HG03520 (cell line): Measurements from ENCODE around the gene ITGA11.

Source experiments
- ATAC-seq: cut with Tn5 transposase; IDR thresholded peaks from one replicate; pipeline ENCODE4 v1.9.1; 2021; ENCODE audit warnings: mild to moderate bottlenecking, moderate library complexity; ENCODE audit not compliant: unreplicated experiment

Gene ITGA11

GRCh38 chr15:68274201-68274848 lies 157.6 kb downstream of the ITGA11 start:
- ATAC-seq, result no peak

GRCh38 chr15:68272721-68273271 lies 159.2 kb downstream of the ITGA11 start:
- ATAC-seq, result no peak

GRCh38 chr15:68271854-68272471 lies 160.0 kb downstream of the ITGA11 start:
- ATAC-seq, result no peak

GRCh38 chr15:68268405-68268804 lies 163.6 kb downstream of the ITGA11 start:
- no peak for ATAC-seq

GRCh38 chr15:68265674-68266073 lies 166.3 kb downstream of the ITGA11 start:
- ATAC-seq, result no peak

GRCh38 chr15:68265081-68265480 lies 166.9 kb downstream of the ITGA11 start:
- no peak for ATAC-seq

- ATAC-seq, result no peak
Observed at GRCh38 chr15:68264282-68264681, 167.7 kb downstream of the ITGA11 start.

- ATAC-seq, result no peak
Observed at GRCh38 chr15:68262514-68263356, 169.2 kb downstream of the ITGA11 start.

- ATAC-seq, result no peak
Observed at GRCh38 chr15:68261980-68262379, 170.0 kb downstream of the ITGA11 start.

- no peak for ATAC-seq
Observed at GRCh38 chr15:68261241-68261640, 170.7 kb downstream of the ITGA11 start.

GRCh38 chr15:68259883-68260282 lies 172.1 kb downstream of the ITGA11 start:
- ATAC-seq, result no peak

GRCh38 chr15:68258692-68259091 lies 173.3 kb downstream of the ITGA11 start:
- ATAC-seq, result no peak

GRCh38 chr15:68256675-68257450 lies 175.1 kb downstream of the ITGA11 start:
- no peak for ATAC-seq

- ATAC-seq, result no peak
Observed at GRCh38 chr15:68252925-68253534, 178.9 kb downstream of the ITGA11 start.

GRCh38 chr15:68249058-68249713 lies 182.8 kb downstream of the ITGA11 start:
- no peak for ATAC-seq
